ENCODE data around the gene RIMBP2.

The RIMBP2 gene

GRCh38 chr12:130496516-130497120 lies 219.5 kb downstream of the RIMBP2 start:
- DNase-seq, result no peak

GRCh38 chr12:130495156-130495555 lies 220.9 kb downstream of the RIMBP2 start:
- DNase-seq, result no peak

- no peak for DNase-seq
Measured at GRCh38 chr12:130494736-130495135, 221.4 kb downstream of the RIMBP2 start.

- no peak for DNase-seq
Measured at GRCh38 chr12:130493951-130494350, 222.1 kb downstream of the RIMBP2 start.

GRCh38 chr12:130491421-130492357 lies 224.4 kb downstream of the RIMBP2 start:
- DNase-seq, result no peak

- DNase-seq, result no peak
Measured at GRCh38 chr12:130490674-130491073, 225.4 kb downstream of the RIMBP2 start.

- DNase-seq, result no peak
Measured at GRCh38 chr12:130489293-130489692, 226.8 kb downstream of the RIMBP2 start.

- DNase-seq, result no peak
Measured at GRCh38 chr12:130488358-130488710, 227.8 kb downstream of the RIMBP2 start.

- no peak for DNase-seq
Measured at GRCh38 chr12:130487636-130488357, 228.3 kb downstream of the RIMBP2 start.

- DNase-seq, result no peak
Measured at GRCh38 chr12:130486891-130487416, 229.1 kb downstream of the RIMBP2 start.

- DNase-seq, result no peak
Measured at GRCh38 chr12:130486146-130486435, 230.0 kb downstream of the RIMBP2 start.

GRCh38 chr12:130485291-130486145 lies 230.6 kb downstream of the RIMBP2 start:
- DNase-seq, result no peak

- DNase-seq, result no peak
Measured at GRCh38 chr12:130484221-130484620, 231.9 kb downstream of the RIMBP2 start.

- no peak for DNase-seq
Measured at GRCh38 chr12:130483616-130484180, 232.4 kb downstream of the RIMBP2 start.

GRCh38 chr12:130482448-130482847 lies 233.7 kb downstream of the RIMBP2 start:
- DNase-seq, result no peak

GRCh38 chr12:130481392-130481879 lies 234.7 kb downstream of the RIMBP2 start:
- DNase-seq, result no peak

GRCh38 chr12:130480887-130481286 lies 235.2 kb downstream of the RIMBP2 start:
- DNase-seq, result no peak

- DNase-seq, result no peak
Measured at GRCh38 chr12:130480231-130480630, 235.9 kb downstream of the RIMBP2 start.

- DNase-seq, result no peak
Measured at GRCh38 chr12:130479401-130480125, 236.5 kb downstream of the RIMBP2 start.

GRCh38 chr12:130478786-130479185 lies 237.3 kb downstream of the RIMBP2 start:
- no peak for DNase-seq

- no peak for DNase-seq
Measured at GRCh38 chr12:130477701-130478100, 238.4 kb downstream of the RIMBP2 start.

Data from activated CD4-positive, CD25-positive, alpha-beta regulatory T cell treated with anti-CD3 and anti-CD28 coated beads, Interleukin-2, amount 50 U/mL, for 72 hours (primary cell).